Ascending aorta (tissue), 2 donors: ENCODE results near the gene RGPD8. TPM values are rescaled to one million over a fixed set of nuclear protein-coding genes. Genes with fewer than 3 reads are reported as not detected.

Experiments
- DNase-seq, 2 donors: peaks; one replicate each; pipeline ENCODE4 v3.0.0-alpha.2; 2019; ENCODE audit warnings: low spot score in 2 of 2
- H3K27ac ChIP-seq, 2 donors: fragments of 200-600 bp; sonication (generic); one replicate each; pipeline ENCODE4 v1.5.1; 2016 to 2017; ENCODE audit warnings: mild to moderate bottlenecking in 1 of 2
- H3K27me3 ChIP-seq: fragments of 200-600 bp; sonication (generic); one replicate; pipeline ENCODE4 v1.5.1; 2017
- H3K36me3 ChIP-seq, 2 donors: fragments of 200-600 bp; sonication (generic); one replicate each; pipeline ENCODE4 v1.5.1; 2016
- H3K4me1 ChIP-seq, 2 donors: fragments of 200-600 bp; sonication (generic); one replicate each; pipeline ENCODE4 v1.5.1; 2016 to 2017; ENCODE audit warnings: mild to moderate bottlenecking in 1 of 2
- H3K4me3 ChIP-seq, 2 donors: fragments of 200-600 bp; sonication (generic); one replicate each; pipeline ENCODE4 v1.5.1; 2016 to 2017; ENCODE audit warnings: mild to moderate bottlenecking in 1 of 2
- H3K9me3 ChIP-seq, 2 donors: fragments of 200-600 bp; sonication (generic); one replicate each; pipeline ENCODE4 v1.5.1; 2016
- CTCF ChIP-seq, 3 experiments: fragments of 200-600 bp in 2 of 3; fragments of 450-650 bp in 1 of 3; sonication (generic) in 2 of 3; IDR thresholded peaks; one replicate each; pipeline ENCODE4 v1.5.1; 2016 to 2019; ENCODE audit warnings: antibody characterized with exemption in 3 of 3, mild to moderate bottlenecking in 1 of 3, moderate library complexity in 1 of 3
- intact Hi-C: fragments of 100-400 bp; cut with DNase I; formaldehyde crosslinking; loops from one replicate; pipeline ENCODE4 v1.15.1; 2023
- total RNA-seq: library from RNA; depleted of rRNA; stranded (reverse); fragments of >200 nt; gene quantifications from one replicate; pipeline ENCODE4 v1.1.0, GENCODE V29; 2016

RGPD8 gene
- total RNA-seq, 1 donor from 2014 or later = 8.2 TPM

- Histone ChIP-seq H3K36me3 (no peaks in the 10 kb centered on the region), H3K4me3 (no peak overlapping the region), H3K27me3 (no peaks in the 10 kb centered on the region), H3K27ac (no peak overlapping the region), H3K9me3 (no peaks in the 10 kb centered on the region), H3K4me1 (no peaks in the 10 kb centered on the region)
- no peak for DNase-seq
- TF ChIP-seq CTCF (IDR thresholded peaks at IDR 0.05) = no peak
- intact Hi-C loops = no loop called here
Observed at GRCh38 chr2:112342067-112342550, 91.3 kb downstream of the RGPD8 start.

- intact Hi-C loops = no loop called here
- Histone ChIP-seq H3K27me3 (no peaks in the 10 kb centered on the region), H3K9me3 (no peaks in the 10 kb centered on the region), H3K4me3 (no peak overlapping the region), H3K36me3 (no peaks in the 10 kb centered on the region), H3K4me1 (no peaks in the 10 kb centered on the region), H3K27ac (no peak overlapping the region)
- TF ChIP-seq CTCF (IDR thresholded peaks at IDR 0.05) = no peak
- no peak for DNase-seq
Observed at GRCh38 chr2:112340475-112341267, 92.8 kb downstream of the RGPD8 start.

DNA sequence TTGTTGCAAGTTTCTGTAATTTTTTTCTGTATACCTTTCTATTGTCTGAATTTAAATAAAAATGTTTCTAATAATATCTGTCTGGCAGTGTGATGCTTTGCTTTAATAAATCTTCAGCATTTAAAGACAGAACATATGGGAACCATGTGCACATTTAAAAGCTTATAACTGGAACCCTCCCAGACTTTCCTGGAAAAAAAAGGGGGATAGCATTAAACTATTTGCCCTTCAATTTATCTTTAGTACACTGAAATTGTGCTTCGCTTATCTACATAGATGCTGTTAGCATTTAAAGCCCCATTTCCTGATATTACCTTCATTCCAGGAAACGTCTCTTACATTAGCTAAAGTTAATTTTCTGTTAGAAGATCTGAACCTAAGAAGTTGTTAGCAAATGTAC lies 93.5 kb downstream of the RGPD8 start:
- Histone ChIP-seq H3K4me1 (no peaks in the 10 kb centered on the region), H3K36me3 (no peaks in the 10 kb centered on the region), H3K9me3 (no peaks in the 10 kb centered on the region), H3K27ac (no peak overlapping the region), H3K27me3 (no peaks in the 10 kb centered on the region), H3K4me3 (no peak overlapping the region)
- no peak for TF ChIP-seq CTCF (IDR thresholded peaks at IDR 0.05)
- intact Hi-C loops = no loop called here
- no peak for DNase-seq

DNA sequence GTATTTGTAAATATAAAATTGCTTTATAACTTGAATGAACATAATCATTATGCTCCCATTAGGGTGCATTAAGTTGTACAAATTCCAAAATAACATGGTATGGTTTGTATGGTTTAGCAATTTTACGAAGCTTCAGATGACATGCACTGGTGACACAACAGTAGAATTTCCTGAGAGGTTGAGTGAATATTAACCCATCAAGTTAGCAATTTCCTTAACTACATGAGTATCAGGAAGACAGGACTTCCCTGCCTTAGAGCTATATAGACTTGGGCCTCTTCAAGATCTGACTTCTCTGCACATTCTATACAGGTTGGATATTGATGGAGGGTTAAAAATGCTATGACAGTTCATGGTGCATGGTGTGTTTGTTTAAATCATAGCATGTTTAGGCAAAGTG lies 97.8 kb downstream of the RGPD8 start:
- Histone ChIP-seq H3K9me3 (no peaks in the 10 kb centered on the region), H3K27me3 (no peaks in the 10 kb centered on the region), H3K36me3 (peaks cover 4 to 14% of the 10 kb centered on the region in 2 donors), H3K27ac (no peak overlapping the region), H3K4me1 (no peaks in the 10 kb centered on the region), H3K4me3 (no peak overlapping the region)
- intact Hi-C loops = no loop called here
- no peak for TF ChIP-seq CTCF (IDR thresholded peaks at IDR 0.05)
- no peak for DNase-seq

DNA sequence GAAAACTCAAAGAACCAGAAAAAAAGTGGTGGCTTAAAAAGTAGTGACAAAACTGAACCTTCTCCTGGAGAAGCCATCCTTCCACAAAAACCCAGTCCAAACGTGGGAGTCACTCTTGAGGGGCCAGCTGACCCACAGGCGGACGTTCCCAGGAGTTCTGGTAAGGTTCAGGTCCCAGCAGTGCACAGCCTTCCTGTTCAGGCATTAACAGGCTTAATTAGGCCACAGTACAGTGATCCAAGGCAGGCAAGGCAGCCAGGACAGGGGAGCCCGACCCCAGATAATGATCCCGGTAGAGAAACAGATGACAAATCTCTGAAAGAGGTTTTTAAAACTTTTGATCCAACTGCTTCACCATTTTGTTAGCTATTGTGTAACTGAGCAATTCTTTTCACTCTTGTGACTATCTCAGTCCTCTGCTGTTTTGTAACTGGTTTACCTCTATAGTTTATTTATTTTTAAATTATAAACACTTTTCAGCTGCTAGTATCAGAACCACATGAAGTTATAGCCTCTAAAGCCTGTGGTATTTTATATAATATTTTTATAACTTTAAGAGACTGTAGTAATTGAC lies 101.2 kb downstream of the RGPD8 start:
- no peak for DNase-seq
- no peak for TF ChIP-seq CTCF (IDR thresholded peaks at IDR 0.05)
- H3K4me3 ChIP-seq = no peak overlapping the region
- H3K27me3 ChIP-seq = no peaks in the 10 kb centered on the region
- H3K27ac ChIP-seq = no peak overlapping the region
- no peaks in the 10 kb centered on the region for H3K9me3 ChIP-seq
- intact Hi-C loops = no loop called here
- H3K4me1 ChIP-seq = no peaks in the 10 kb centered on the region
- peaks cover 7 to 18% of the 10 kb centered on the region in 2 donors for H3K36me3 ChIP-seq
